Trophoblast cell (in vitro differentiated cells and primary cell): Measurements from ENCODE around the gene HLX.
A peak's percentile ranks its signal among the peaks of the same experiment; 100 is the strongest.

ENCODE experiments used
- DNase-seq, 2 donors: peaks; one replicate each; pipeline ENCODE4 v3.0.0-alpha.2; 2016
- H2AFZ ChIP-seq: 2 replicates; pipeline ENCODE4 v1.6.1; 2013; ENCODE audit warnings: low read length, moderate library complexity, mild to moderate bottlenecking; ENCODE audit not compliant: insufficient read depth, poor library complexity
- H2AK5ac ChIP-seq: 2 replicates; pipeline ENCODE4 v1.6.1; 2013; ENCODE audit warnings: mild to moderate bottlenecking, low read length
- H2BK120ac ChIP-seq: 2 replicates; pipeline ENCODE4 v1.6.1; 2013; ENCODE audit warnings: low read length, mild to moderate bottlenecking, moderate library complexity; ENCODE audit not compliant: insufficient read depth, poor library complexity
- H2BK12ac ChIP-seq: 2 replicates; pipeline ENCODE4 v1.6.1; 2013; ENCODE audit warnings: mild to moderate bottlenecking, low read length, moderate library complexity
- H2BK5ac ChIP-seq: 2 replicates; pipeline ENCODE4 v1.6.1; 2013; ENCODE audit warnings: low read length, low read depth, moderate library complexity, mild to moderate bottlenecking; ENCODE audit not compliant: poor library complexity
- H3K14ac ChIP-seq: 2 replicates; pipeline ENCODE4 v1.6.1; 2013; ENCODE audit warnings: mild to moderate bottlenecking, low read length
- H3K18ac ChIP-seq: 2 replicates; pipeline ENCODE4 v1.6.1; 2013; ENCODE audit warnings: mild to moderate bottlenecking, low read length
- H3K23ac ChIP-seq: 2 replicates; pipeline ENCODE4 v1.6.1; 2013; ENCODE audit warnings: low read length
- H3K27ac ChIP-seq: 2 replicates; pipeline ENCODE4 v1.5.1; 2013; ENCODE audit warnings: low read depth, mild to moderate bottlenecking, inconsistent platforms, low read length, moderate library complexity
- H3K27me3 ChIP-seq: 2 replicates; pipeline ENCODE4 v1.6.1; 2013; ENCODE audit warnings: inconsistent platforms, mild to moderate bottlenecking, low read length, moderate library complexity; ENCODE audit not compliant: insufficient read depth
- H3K36me3 ChIP-seq, 2 experiments: 1 replicate in 1 of 2; 2 replicates in 1 of 2; pipeline ENCODE4 v1.6.1; 2013; ENCODE audit warnings: low read length in 2 of 2, mild to moderate bottlenecking in 2 of 2, moderate library complexity in 1 of 2; ENCODE audit not compliant: insufficient read depth in 2 of 2, control insufficient read depth in 1 of 2
- H3K4ac ChIP-seq: 2 replicates; pipeline ENCODE4 v1.6.1; 2013; ENCODE audit warnings: low read depth, mild to moderate bottlenecking, low read length, moderate library complexity
- H3K4me1 ChIP-seq, 2 experiments: 1 replicate in 1 of 2; 2 replicates in 1 of 2; pipeline ENCODE4 v1.6.1; 2013; ENCODE audit warnings: low read length in 2 of 2, mild to moderate bottlenecking in 2 of 2, moderate library complexity in 1 of 2; ENCODE audit not compliant: insufficient read depth in 2 of 2, control insufficient read depth in 1 of 2
- H3K4me2 ChIP-seq: 2 replicates; pipeline ENCODE4 v1.6.1; 2013; ENCODE audit warnings: inconsistent platforms, mild to moderate bottlenecking, low read length, moderate library complexity
- H3K4me3 ChIP-seq: 2 replicates; pipeline ENCODE4 v1.5.1; 2013; ENCODE audit warnings: mild to moderate bottlenecking, low read depth, low read length, inconsistent platforms
- H3K79me1 ChIP-seq: one replicate; pipeline ENCODE4 v1.6.1; 2013; ENCODE audit warnings: low read length
- H3K79me2 ChIP-seq: 2 replicates; pipeline ENCODE4 v1.6.1; 2013; ENCODE audit warnings: low read length, mild to moderate bottlenecking; ENCODE audit not compliant: control insufficient read depth, insufficient read depth, poor library complexity
- H3K9ac ChIP-seq: 2 replicates; pipeline ENCODE4 v1.6.1; 2013; ENCODE audit warnings: mild to moderate bottlenecking, low read length
- H3K9me3 ChIP-seq: 2 replicates; pipeline ENCODE4 v1.6.1; 2013; ENCODE audit warnings: low read depth, mild to moderate bottlenecking, control low read depth, inconsistent platforms, low read length; ENCODE audit not compliant: insufficient read depth
- H4K12ac ChIP-seq: 2 replicates; pipeline ENCODE4 v1.6.1; 2013; ENCODE audit warnings: low read depth, mild to moderate bottlenecking, low read length, moderate library complexity
- H4K8ac ChIP-seq: 2 replicates; pipeline ENCODE4 v1.6.1; 2013; ENCODE audit warnings: low read depth, mild to moderate bottlenecking, low read length, moderate library complexity
- H4K91ac ChIP-seq: one replicate; pipeline ENCODE4 v1.6.1; 2013; ENCODE audit warnings: low read depth, mild to moderate bottlenecking, low read length, moderate library complexity
- WGBS: extraction: QIAGEN DNeasy Blood & Tissue Kit; methylation state at CpG from one replicate; pipeline ENCODE4 v1.1.7; 2013; ENCODE audit warnings: missing lambda C conversion rate; ENCODE audit not compliant: insufficient read length, insufficient coverage; ENCODE audit errors: extremely low coverage; 5-methylcytosine and 5-hydroxymethylcytosine counted together

HLX gene

GRCh38 chr1:220887202-220887519 lies 7.9 kb downstream of the HLX start:
- Histone ChIP-seq H3K14ac (no peak overlapping the region), H3K23ac (no peak overlapping the region), H3K18ac (no peak overlapping the region), H2BK5ac (no peak overlapping the region), H3K9ac (no peak overlapping the region), H2AK5ac (no peak overlapping the region), H4K91ac (no peak overlapping the region), H3K36me3 (no peaks in the 10 kb centered on the region), H4K8ac (no peak overlapping the region), H3K4ac (no peak overlapping the region), H2BK12ac (no peak overlapping the region), H2AFZ (no peak overlapping the region), H3K79me1 (no peaks in the 10 kb centered on the region), H3K27me3 (peaks cover 96% of the 10 kb centered on the region), H3K4me2 (no peak overlapping the region), H3K4me3 (no peak overlapping the region), H3K27ac (no peak overlapping the region), H3K9me3 (peaks cover 15% of the 10 kb centered on the region), H2BK120ac (no peak overlapping the region), H3K4me1 (peaks cover 6% of the 10 kb centered on the region in 2 experiments), H4K12ac (no peak overlapping the region), H3K79me2 (no peaks in the 10 kb centered on the region)
- WGBS, result no CpG with 5 or more reads among the region's 11 CpGs
- DNase-seq, result no peak

GRCh38 chr1:220887520-220888416 lies 8.5 kb downstream of the HLX start:
- no peak overlapping the region for H3K4ac ChIP-seq
- no CpG with 5 or more reads among the region's 48 CpGs for WGBS
- H3K79me1 ChIP-seq, result no peaks in the 10 kb centered on the region
- no peak overlapping the region for H4K8ac ChIP-seq
- DNase-seq, result no peak
- no peaks in the 10 kb centered on the region for H3K36me3 ChIP-seq
- peaks cover 6% of the 10 kb centered on the region in 2 experiments for H3K4me1 ChIP-seq
- no peaks in the 10 kb centered on the region for H3K79me2 ChIP-seq
- no peak overlapping the region for H4K12ac ChIP-seq
- H4K91ac ChIP-seq, result no peak overlapping the region
- no peak overlapping the region for H2BK12ac ChIP-seq
- no peak overlapping the region for H2BK120ac ChIP-seq
- H2AFZ ChIP-seq, result no peak overlapping the region
- no peak overlapping the region for H2AK5ac ChIP-seq
- no peak overlapping the region for H3K27ac ChIP-seq
- peak overlapping the region; percentile 18 for H3K9ac ChIP-seq
- no peak overlapping the region for H3K23ac ChIP-seq
- peaks cover 96% of the 10 kb centered on the region for H3K27me3 ChIP-seq
- H2BK5ac ChIP-seq, result no peak overlapping the region
- peaks cover 14% of the 10 kb centered on the region for H3K9me3 ChIP-seq
- no peak overlapping the region for H3K4me3 ChIP-seq
- H3K18ac ChIP-seq, result no peak overlapping the region
- peak overlapping the region; percentile 23 for H3K4me2 ChIP-seq
- no peak overlapping the region for H3K14ac ChIP-seq

- Histone ChIP-seq H3K27me3 (peaks cover 97% of the 10 kb centered on the region), H3K9ac (no peak overlapping the region), H3K27ac (no peak overlapping the region), H2BK12ac (no peak overlapping the region), H3K79me1 (no peaks in the 10 kb centered on the region), H3K36me3 (no peaks in the 10 kb centered on the region), H3K4me3 (no peak overlapping the region), H4K8ac (no peak overlapping the region), H3K4ac (no peak overlapping the region), H3K79me2 (no peaks in the 10 kb centered on the region), H3K4me1 (peaks cover 6% of the 10 kb centered on the region in 2 experiments), H3K23ac (no peak overlapping the region), H4K12ac (no peak overlapping the region), H3K14ac (no peak overlapping the region), H3K4me2 (no peak overlapping the region), H2BK120ac (no peak overlapping the region), H2BK5ac (no peak overlapping the region), H2AFZ (no peak overlapping the region), H4K91ac (no peak overlapping the region), H2AK5ac (no peak overlapping the region), H3K9me3 (peaks cover 14% of the 10 kb centered on the region), H3K18ac (no peak overlapping the region)
- WGBS, result no CpG with 5 or more reads among the region's 14 CpGs
- no peak for DNase-seq
Measured at GRCh38 chr1:220888417-220888986, 9.3 kb downstream of the HLX start.

GRCh38 chr1:220889333-220889732 lies 10.1 kb downstream of the HLX start:
- Histone ChIP-seq H3K23ac (no peak overlapping the region), H3K14ac (no peak overlapping the region), H4K91ac (no peak overlapping the region), H3K4ac (no peak overlapping the region), H2BK5ac (no peak overlapping the region), H4K8ac (no peak overlapping the region), H3K27ac (no peak overlapping the region), H3K4me2 (no peak overlapping the region), H2AK5ac (no peak overlapping the region), H2BK120ac (no peak overlapping the region), H4K12ac (no peak overlapping the region), H2AFZ (no peak overlapping the region), H3K9ac (no peak overlapping the region), H3K4me1 (peaks cover 4 to 6% of the 10 kb centered on the region in 2 experiments), H3K9me3 (peaks cover 14% of the 10 kb centered on the region), H3K4me3 (no peak overlapping the region), H3K27me3 (peaks cover 97% of the 10 kb centered on the region), H3K36me3 (no peaks in the 10 kb centered on the region), H3K18ac (no peak overlapping the region), H3K79me1 (no peaks in the 10 kb centered on the region), H3K79me2 (no peaks in the 10 kb centered on the region), H2BK12ac (no peak overlapping the region)
- DNase-seq, result no peak
- WGBS, result no CpG with 5 or more reads among the region's 2 CpGs
